Activated T-helper 1 cell treated with anti-CD3 and anti-CD28 coated beads, Interleukin-12 subunit alpha, Interleukin-12 subunit beta, Interleukin-2, Interleukin-4 antibody, amounts not matched to agents 30 ng/mL and 10 ng/mL and 1 ng/mL, durations not matched to agents 14 hours and 24 hours and 36 hours (primary cell): ENCODE data around the gene NRXN2. TPM values are rescaled to one million over a fixed set of nuclear protein-coding genes. Genes with fewer than 3 reads are reported as not detected.

Experiments used
- DNase-seq: peaks from one replicate; pipeline ENCODE4 v3.0.0; 2021; ENCODE audit warnings: low spot score
- H3K27ac Mint-ChIP-seq: one replicate; pipeline ENCODE4 v1.8.0; 2021; ENCODE audit warnings: mild to moderate bottlenecking, mixed read lengths
- H3K27me3 Mint-ChIP-seq: one replicate; pipeline ENCODE4 v1.8.0; 2022; ENCODE audit warnings: mild to moderate bottlenecking, moderate library complexity, mixed read lengths; ENCODE audit not compliant: insufficient read depth
- H3K36me3 Mint-ChIP-seq: one replicate; pipeline ENCODE4 v1.8.0; 2021; ENCODE audit warnings: low read depth, mixed read lengths
- H3K4me1 Mint-ChIP-seq: one replicate; pipeline ENCODE4 v1.8.0; 2021; ENCODE audit warnings: low read depth, mixed read lengths
- H3K4me3 Mint-ChIP-seq: one replicate; pipeline ENCODE4 v1.8.0; 2021; ENCODE audit warnings: mild to moderate bottlenecking, moderate library complexity, mixed read lengths
- H3K9me3 Mint-ChIP-seq: one replicate; pipeline ENCODE4 v1.8.0; 2021; ENCODE audit warnings: mixed read lengths
- intact Hi-C: fragments of 100-400 bp; cut with micrococcal nuclease; formaldehyde crosslinking; loops from one replicate; pipeline ENCODE4 v1.15.1; 2024
- total RNA-seq: library from RNA; stranded (reverse); gene quantifications from 2 replicates; pipeline ENCODE4 v1.2.3, GENCODE V29; 2022

NRXN2 gene
- total RNA-seq, 1 donor from 2014 or later: 0.23 TPM

GRCh38 chr11:64754919-64755662 lies 32.1 kb upstream of the NRXN2 start:
- intact Hi-C loops: no loop called here
- H3K27ac Mint-ChIP-seq: no peak overlapping the region
- H3K4me1 Mint-ChIP-seq: peaks cover 27% of the 10 kb centered on the region
- H3K4me3 Mint-ChIP-seq: no peak overlapping the region
- H3K36me3 Mint-ChIP-seq: peaks cover 20% of the 10 kb centered on the region
- H3K27me3 Mint-ChIP-seq: no peaks in the 10 kb centered on the region
- no peak for DNase-seq
- no peaks in the 10 kb centered on the region for H3K9me3 Mint-ChIP-seq

GRCh38 chr11:64754124-64754918 lies 31.3 kb upstream of the NRXN2 start:
- peaks cover 22% of the 10 kb centered on the region for H3K4me1 Mint-ChIP-seq
- peaks cover 22% of the 10 kb centered on the region for H3K36me3 Mint-ChIP-seq
- no peak overlapping the region for H3K4me3 Mint-ChIP-seq
- no peaks in the 10 kb centered on the region for H3K9me3 Mint-ChIP-seq
- no peak for DNase-seq
- no peaks in the 10 kb centered on the region for H3K27me3 Mint-ChIP-seq
- H3K27ac Mint-ChIP-seq: no peak overlapping the region
- intact Hi-C loops: no loop called here

GRCh38 chr11:64753380-64754123 lies 30.6 kb upstream of the NRXN2 start:
- H3K4me1 Mint-ChIP-seq: peaks cover 22% of the 10 kb centered on the region
- peaks cover 22% of the 10 kb centered on the region for H3K36me3 Mint-ChIP-seq
- intact Hi-C loops: no loop called here
- no peaks in the 10 kb centered on the region for H3K9me3 Mint-ChIP-seq
- H3K27me3 Mint-ChIP-seq: no peaks in the 10 kb centered on the region
- no peak overlapping the region for H3K4me3 Mint-ChIP-seq
- no peak for DNase-seq
- no peak overlapping the region for H3K27ac Mint-ChIP-seq

- intact Hi-C loops: no loop called here
- H3K4me1 Mint-ChIP-seq: peaks cover 22% of the 10 kb centered on the region
- no peaks in the 10 kb centered on the region for H3K27me3 Mint-ChIP-seq
- no peak overlapping the region for H3K27ac Mint-ChIP-seq
- H3K36me3 Mint-ChIP-seq: peaks cover 22% of the 10 kb centered on the region
- DNase-seq: no peak
- no peaks in the 10 kb centered on the region for H3K9me3 Mint-ChIP-seq
- H3K4me3 Mint-ChIP-seq: no peak overlapping the region
These were observed 30.0 kb upstream of the NRXN2 start for GRCh38 chr11:64753019-64753379.

GRCh38 chr11:64752175-64752970 lies 29.4 kb upstream of the NRXN2 start:
- no peak overlapping the region for H3K27ac Mint-ChIP-seq
- H3K27me3 Mint-ChIP-seq: no peaks in the 10 kb centered on the region
- intact Hi-C loops: no loop called here
- no peak for DNase-seq
- H3K9me3 Mint-ChIP-seq: no peaks in the 10 kb centered on the region
- peaks cover 22% of the 10 kb centered on the region for H3K4me1 Mint-ChIP-seq
- peaks cover 20% of the 10 kb centered on the region for H3K36me3 Mint-ChIP-seq
- H3K4me3 Mint-ChIP-seq: no peak overlapping the region

GRCh38 chr11:64751580-64751979 lies 28.6 kb upstream of the NRXN2 start:
- Mint-ChIP-seq H3K4me1 (peaks cover 23% of the 10 kb centered on the region), H3K36me3 (peaks cover 17% of the 10 kb centered on the region), H3K9me3 (no peaks in the 10 kb centered on the region), H3K4me3 (no peak overlapping the region), H3K27me3 (no peaks in the 10 kb centered on the region), H3K27ac (no peak overlapping the region)
- intact Hi-C loops: no loop called here
- no peak for DNase-seq

- H3K27me3 Mint-ChIP-seq: no peaks in the 10 kb centered on the region
These were observed 28.1 kb upstream of the NRXN2 start for GRCh38 chr11:64751136-64751535.

GRCh38 chr11:64750361-64751054 lies 27.5 kb upstream of the NRXN2 start:
- Mint-ChIP-seq H3K4me1 (peaks cover 29% of the 10 kb centered on the region), H3K4me3 (no peak overlapping the region), H3K9me3 (no peaks in the 10 kb centered on the region), H3K27me3 (no peaks in the 10 kb centered on the region), H3K27ac (peak overlapping the region; percentile 60), H3K36me3 (peaks cover 17% of the 10 kb centered on the region)
- DNase-seq: no peak
- intact Hi-C loops: no loop called here

More at GRCh38 chr11:64751136-64751535, 28.1 kb upstream of the NRXN2 start:
- H3K4me1 Mint-ChIP-seq: peaks cover 28% of the 10 kb centered on the region
- intact Hi-C loops: no loop called here
- no peaks in the 10 kb centered on the region for H3K9me3 Mint-ChIP-seq
- no peak overlapping the region for H3K27ac Mint-ChIP-seq
- H3K4me3 Mint-ChIP-seq: no peak overlapping the region
- DNase-seq: no peak
- peaks cover 17% of the 10 kb centered on the region for H3K36me3 Mint-ChIP-seq

GRCh38 chr11:64747961-64748665 lies 25.1 kb upstream of the NRXN2 start:
- Mint-ChIP-seq H3K4me1 (peaks cover 43% of the 10 kb centered on the region), H3K36me3 (peaks cover 14% of the 10 kb centered on the region), H3K9me3 (no peaks in the 10 kb centered on the region), H3K27ac (no peak overlapping the region), H3K27me3 (no peaks in the 10 kb centered on the region), H3K4me3 (no peak overlapping the region)
- intact Hi-C loops: no loop called here
- DNase-seq: no peak

- Mint-ChIP-seq H3K27me3 (no peaks in the 10 kb centered on the region), H3K4me3 (no peak overlapping the region), H3K36me3 (peaks cover 10% of the 10 kb centered on the region), H3K4me1 (peaks cover 32% of the 10 kb centered on the region), H3K9me3 (no peaks in the 10 kb centered on the region), H3K27ac (no peak overlapping the region)
- no peak for DNase-seq
- intact Hi-C loops: no loop called here
These were observed 23.5 kb upstream of the NRXN2 start for GRCh38 chr11:64746486-64746885.

GRCh38 chr11:64745521-64746328 lies 22.7 kb upstream of the NRXN2 start:
- DNase-seq: peak; percentile 80
- Mint-ChIP-seq H3K9me3 (no peaks in the 10 kb centered on the region), H3K36me3 (peaks cover 8% of the 10 kb centered on the region), H3K4me1 (peaks cover 27% of the 10 kb centered on the region), H3K27me3 (no peaks in the 10 kb centered on the region), H3K27ac (peak overlapping the region; percentile 92), H3K4me3 (peak overlapping the region; percentile 88)
- intact Hi-C loops: loop anchor here (1.0 to 2.0 kb wide), 4 partner anchors 19 to 65 kb away; partner anchors contain the start of genes MAP4K2, MEN1 and SF1
